SKM-1 (cell line): Measurements from ENCODE around the gene FBXO8.

Experiments used
- DNase-seq: peaks from one replicate; lab custom pipeline; 2025; ENCODE audit not compliant: unreplicated experiment; lab: John Stamatoyannopoulos, UW

FBXO8 gene

GRCh38 chr4:174248407-174248806 is 35.1 kb downstream of the FBXO8 start:
- no peak for DNase-seq

- DNase-seq, result no peak
Observed at GRCh38 chr4:174245714-174246113, 37.8 kb downstream of the FBXO8 start.

GRCh38 chr4:174244441-174244840 is 39.0 kb downstream of the FBXO8 start:
- DNase-seq, result no peak

GRCh38 chr4:174241162-174241561 is 42.3 kb downstream of the FBXO8 start:
- no peak for DNase-seq

GRCh38 chr4:174236359-174236758 is 47.1 kb downstream of the FBXO8 start:
- no peak for DNase-seq

- DNase-seq, result no peak
Observed at GRCh38 chr4:174230680-174231079, 52.8 kb downstream of the FBXO8 start.

- DNase-seq, result no peak
Observed at GRCh38 chr4:174230148-174230547, 53.3 kb downstream of the FBXO8 start.

GRCh38 chr4:174228988-174229387 is 54.5 kb downstream of the FBXO8 start:
- DNase-seq, result no peak

GRCh38 chr4:174225349-174226049 is 58.0 kb downstream of the FBXO8 start:
- no peak for DNase-seq

GRCh38 chr4:174224550-174224949 is 58.9 kb downstream of the FBXO8 start:
- no peak for DNase-seq

- DNase-seq, result no peak
Observed at GRCh38 chr4:174222266-174222872, 61.1 kb downstream of the FBXO8 start.

- no peak for DNase-seq
Observed at GRCh38 chr4:174218127-174218790, 65.2 kb downstream of the FBXO8 start.

GRCh38 chr4:174217273-174218126 is 66.0 kb downstream of the FBXO8 start:
- no peak for DNase-seq

- DNase-seq, result no peak
Observed at GRCh38 chr4:174216799-174217272, 66.6 kb downstream of the FBXO8 start.

- no peak for DNase-seq
Observed at GRCh38 chr4:174215961-174216680, 67.3 kb downstream of the FBXO8 start.

GRCh38 chr4:174215057-174215456 is 68.4 kb downstream of the FBXO8 start:
- DNase-seq, result no peak

- DNase-seq, result no peak
Observed at GRCh38 chr4:174214101-174214878, 69.2 kb downstream of the FBXO8 start.

GRCh38 chr4:174213731-174214100 is 69.8 kb downstream of the FBXO8 start:
- DNase-seq, result no peak

- no peak for DNase-seq
Observed at GRCh38 chr4:174212061-174212460, 71.4 kb downstream of the FBXO8 start.

- DNase-seq, result no peak
Observed at GRCh38 chr4:174211622-174212044, 71.8 kb downstream of the FBXO8 start.
